HG03571 (cell line): ENCODE data around the gene KCNJ9.
"Not testable (repeated sequence)": the region's sequence is repeated elsewhere in the genome, so short reads cannot be mapped to it uniquely, and the experiment has no call there.

Source experiments
- ATAC-seq: cut with Tn5 transposase; IDR thresholded peaks from one replicate; pipeline ENCODE4 v1.9.1; 2021; ENCODE audit not compliant: unreplicated experiment

KCNJ9 gene

GRCh38 chr1:160124705-160125478 is 43.6 kb downstream of the KCNJ9 start:
- no peak for ATAC-seq

- ATAC-seq = no peak
Measured at GRCh38 chr1:160125746-160126145, 44.4 kb downstream of the KCNJ9 start.

GRCh38 chr1:160126342-160126741 is 45.0 kb downstream of the KCNJ9 start:
- ATAC-seq = not testable (repeated sequence)

- no peak for ATAC-seq
Measured at GRCh38 chr1:160127381-160127780, 46.0 kb downstream of the KCNJ9 start.

- no peak for ATAC-seq
Measured at GRCh38 chr1:160127865-160128523, 46.7 kb downstream of the KCNJ9 start.

DNA sequence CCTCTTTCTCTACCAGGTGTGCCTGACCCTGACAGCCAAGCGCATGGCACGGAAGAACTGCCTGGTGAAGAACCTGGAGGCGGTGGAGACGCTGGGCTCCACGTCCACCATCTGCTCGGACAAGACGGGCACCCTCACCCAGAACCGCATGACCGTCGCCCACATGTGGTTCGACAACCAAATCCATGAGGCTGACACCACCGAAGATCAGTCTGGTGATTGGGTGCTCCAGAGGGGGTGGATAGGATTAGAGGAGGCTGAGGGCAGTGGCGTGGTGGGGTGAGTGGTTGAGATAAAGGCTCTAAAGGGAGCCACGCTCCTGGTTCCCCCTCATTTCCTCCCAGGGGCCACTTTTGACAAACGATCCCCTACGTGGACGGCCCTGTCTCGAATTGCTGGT is 47.3 kb downstream of the KCNJ9 start:
- ATAC-seq = no peak

DNA sequence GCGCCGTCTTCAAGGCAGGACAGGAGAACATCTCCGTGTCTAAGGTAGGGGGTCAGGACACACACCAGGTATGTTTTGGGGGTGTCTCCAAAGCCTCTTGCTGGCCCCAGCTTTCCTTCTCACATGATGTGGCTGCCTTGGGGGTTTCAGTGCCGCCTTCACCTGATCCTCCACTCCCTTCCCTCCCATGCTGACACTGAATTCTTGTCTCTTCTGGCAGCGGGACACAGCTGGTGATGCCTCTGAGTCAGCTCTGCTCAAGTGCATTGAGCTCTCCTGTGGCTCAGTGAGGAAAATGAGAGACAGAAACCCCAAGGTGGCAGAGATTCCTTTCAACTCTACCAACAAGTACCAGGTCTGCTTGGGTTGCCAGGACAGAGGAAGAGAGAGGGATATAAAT is 47.7 kb downstream of the KCNJ9 start:
- no peak for ATAC-seq

DNA sequence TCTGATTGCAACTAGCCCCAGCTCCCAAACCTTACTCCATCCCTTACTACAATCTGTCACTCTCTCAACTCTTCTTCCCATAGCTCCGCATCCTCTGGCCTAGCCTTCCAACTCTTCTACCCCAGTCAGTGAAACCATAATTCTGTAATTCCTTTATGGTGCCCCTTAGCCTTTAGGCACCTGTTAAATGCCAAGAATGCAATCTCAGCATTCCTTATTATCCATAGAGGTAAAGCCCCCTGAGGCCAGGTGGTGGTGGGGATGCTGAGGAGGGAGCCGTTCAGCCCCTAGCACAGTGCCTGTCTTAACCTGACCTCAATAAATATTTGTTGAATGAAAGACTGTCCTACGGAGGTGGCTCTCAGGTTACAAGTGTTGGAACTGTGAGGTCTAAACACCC is 48.2 kb downstream of the KCNJ9 start:
- ATAC-seq = no peak

- no peak for ATAC-seq
Measured at GRCh38 chr1:160129966-160130365, 48.6 kb downstream of the KCNJ9 start.

DNA sequence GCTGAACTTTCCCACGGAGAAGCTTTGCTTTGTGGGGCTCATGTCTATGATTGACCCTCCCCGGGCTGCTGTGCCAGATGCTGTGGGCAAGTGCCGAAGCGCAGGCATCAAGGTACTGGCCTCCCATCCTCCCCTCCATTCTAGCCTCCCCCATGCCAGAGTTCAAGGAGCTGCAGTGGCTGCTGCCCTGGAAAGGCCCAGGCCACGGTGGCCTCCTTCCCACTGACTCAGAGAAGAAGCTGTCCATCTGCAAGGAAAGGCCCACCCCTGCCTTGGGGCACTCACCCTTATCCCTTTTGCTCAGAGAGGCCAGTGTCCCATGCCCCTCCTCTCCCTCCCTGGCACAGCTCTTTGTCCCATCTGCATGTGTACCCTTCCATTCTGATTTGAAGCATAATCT is 49.1 kb downstream of the KCNJ9 start:
- no peak for ATAC-seq

- ATAC-seq = no peak
Measured at GRCh38 chr1:160130939-160131338, 49.6 kb downstream of the KCNJ9 start.

- ATAC-seq = no peak
Measured at GRCh38 chr1:160131803-160132565, 50.6 kb downstream of the KCNJ9 start.

DNA sequence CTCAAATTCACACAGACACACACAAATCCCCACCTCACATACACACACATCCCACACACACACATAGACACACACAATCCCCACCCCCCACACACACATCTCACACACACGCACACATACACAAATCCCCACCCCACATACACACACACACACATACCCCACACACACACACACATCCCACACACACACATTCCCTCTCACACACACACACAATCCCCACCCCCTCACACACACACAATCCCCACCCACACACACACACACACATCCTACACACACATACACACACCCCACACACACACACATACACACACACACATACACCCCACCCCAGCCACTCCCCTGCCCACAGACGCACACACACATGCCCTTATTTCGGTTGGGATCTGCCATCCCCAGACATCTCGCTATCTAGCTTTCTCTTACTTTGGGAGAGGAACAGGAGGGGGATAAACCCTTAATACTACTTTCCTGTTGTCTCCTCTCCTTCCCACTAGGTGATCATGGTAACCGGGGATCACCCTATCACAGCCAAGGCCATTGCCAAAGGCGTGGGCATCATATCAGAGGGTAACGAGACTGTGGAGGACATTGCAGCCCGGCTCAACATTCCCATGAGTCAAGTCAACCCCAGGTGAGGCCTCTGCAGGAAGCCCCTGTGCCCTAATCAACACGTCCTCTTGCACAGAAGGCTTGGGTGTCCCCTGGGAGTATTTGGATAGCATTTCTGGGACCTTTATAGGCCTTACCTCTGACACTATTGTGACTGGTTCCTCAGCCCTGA is 52.8 kb downstream of the KCNJ9 start:
- ATAC-seq = no peak

DNA sequence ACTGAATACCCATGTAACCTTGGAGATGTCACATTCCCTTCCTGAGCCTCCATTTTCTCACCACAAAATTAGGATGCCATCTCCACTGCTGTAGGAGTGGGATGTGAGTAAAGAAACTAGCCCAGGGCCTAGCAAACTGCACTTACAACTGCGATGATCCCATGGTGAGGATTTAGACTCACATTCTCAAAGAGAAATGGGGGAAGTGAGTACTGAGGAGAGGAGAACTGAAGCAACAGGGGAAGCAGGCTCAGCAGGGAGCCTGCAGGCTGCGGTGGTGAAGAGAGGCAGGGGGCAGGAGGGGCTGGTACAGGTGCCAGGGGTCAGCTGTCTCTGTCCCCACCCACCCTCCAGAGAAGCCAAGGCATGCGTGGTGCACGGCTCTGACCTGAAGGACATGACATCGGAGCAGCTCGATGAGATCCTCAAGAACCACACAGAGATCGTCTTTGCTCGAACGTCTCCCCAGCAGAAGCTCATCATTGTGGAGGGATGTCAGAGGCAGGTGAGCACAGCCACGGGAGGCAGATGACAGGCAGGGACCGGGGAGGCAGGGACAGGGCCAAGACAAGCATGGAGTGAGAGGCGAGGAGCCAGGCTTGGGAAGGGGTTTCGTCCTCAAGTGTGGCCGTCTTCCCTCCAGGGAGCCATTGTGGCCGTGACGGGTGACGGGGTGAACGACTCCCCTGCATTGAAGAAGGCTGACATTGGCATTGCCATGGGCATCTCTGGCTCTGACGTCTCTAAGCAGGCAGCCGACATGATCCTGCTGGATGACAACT is 53.6 kb downstream of the KCNJ9 start:
- ATAC-seq = no peak

GRCh38 chr1:160136121-160136925 is 55.0 kb downstream of the KCNJ9 start:
- no peak for ATAC-seq

DNA sequence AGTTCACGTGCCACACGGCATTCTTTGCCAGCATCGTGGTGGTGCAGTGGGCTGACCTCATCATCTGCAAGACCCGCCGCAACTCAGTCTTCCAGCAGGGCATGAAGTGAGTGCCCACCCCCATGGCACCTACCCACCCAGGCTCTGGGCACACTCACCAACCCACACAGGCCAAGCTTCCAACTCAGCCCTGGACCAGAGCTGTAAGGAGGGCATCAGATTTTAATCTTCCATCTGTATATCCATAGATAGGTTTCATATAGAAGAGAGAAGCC is 55.5 kb downstream of the KCNJ9 start:
- no peak for ATAC-seq

- ATAC-seq = no peak
Measured at GRCh38 chr1:160137216-160137862, 56.0 kb downstream of the KCNJ9 start.

DNA sequence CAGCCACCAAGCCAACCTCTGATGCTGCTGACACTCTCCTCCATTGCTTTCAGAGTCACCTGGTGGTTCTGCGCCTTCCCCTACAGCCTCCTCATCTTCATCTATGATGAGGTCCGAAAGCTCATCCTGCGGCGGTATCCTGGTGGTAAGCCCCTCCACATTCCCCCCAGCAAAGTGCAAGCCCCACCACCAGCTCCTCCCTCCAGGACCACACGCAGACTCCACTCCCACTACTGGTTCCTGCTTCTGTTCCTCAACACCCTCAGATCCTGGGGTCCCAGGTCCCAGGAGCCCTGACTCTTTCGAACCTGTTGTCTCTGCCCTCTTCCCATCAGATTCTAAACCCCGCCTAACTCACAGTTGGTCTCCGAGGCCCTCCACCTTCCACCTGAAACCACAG is 58.5 kb downstream of the KCNJ9 start:
- ATAC-seq = no peak
